Activated naive CD4-positive, alpha-beta T cell treated with anti-CD3 and anti-CD28 coated beads, Interleukin-2, amount 50 U/mL, for 72 hours (primary cell): ENCODE results near the gene CHD2. TPM values are rescaled to one million over a fixed set of nuclear protein-coding genes. Genes with fewer than 3 reads are reported as not detected.

Source experiments
- ATAC-seq, 2 donors: fragments of 150-1000 bp; cut with Tn5 transposase; 2 replicates each; pipeline ENCODE4 v1.10.0; 2021; ENCODE audit warnings: mild to moderate bottlenecking in 2 of 2, moderate library complexity in 2 of 2
- DNase-seq, 2 donors: peaks; one replicate each; pipeline ENCODE4 v3.0.0; 2021 to 2022; ENCODE audit warnings: low spot score in 2 of 2
- H3K27ac Mint-ChIP-seq, 2 donors: one replicate each; pipeline ENCODE4 v1.8.0; 2022; ENCODE audit warnings: mild to moderate bottlenecking in 2 of 2, mixed read lengths in 2 of 2
- H3K36me3 Mint-ChIP-seq, 2 donors: one replicate each; pipeline ENCODE4 v1.8.0; 2022; ENCODE audit warnings: mixed read lengths in 2 of 2
- H3K9me3 Mint-ChIP-seq, 2 donors: one replicate each; pipeline ENCODE4 v1.8.0; 2022; ENCODE audit warnings: mixed read lengths in 2 of 2
- total RNA-seq, 2 donors: library from RNA; stranded (reverse); gene quantifications; one replicate each; pipeline ENCODE4 v1.2.3, GENCODE V29; 2022

Gene CHD2
- total RNA-seq, 2 donors from 2014 or later, result 187 to 214 TPM

GRCh38 chr15:93063796-93064690 is 163.9 kb downstream of the CHD2 start:
- Mint-ChIP-seq H3K36me3 (no peaks in the 10 kb centered on the region), H3K27ac (no peak overlapping the region), H3K9me3 (no peaks in the 10 kb centered on the region)
- ATAC-seq (no peak), DNase-seq (no peak)

GRCh38 chr15:93065641-93066045 is 165.5 kb downstream of the CHD2 start:
- DNase-seq (no peak), ATAC-seq (no peak)
- no peaks in the 10 kb centered on the region for H3K9me3 Mint-ChIP-seq
- no peaks in the 10 kb centered on the region for H3K36me3 Mint-ChIP-seq
- H3K27ac Mint-ChIP-seq, result no peak overlapping the region

GRCh38 chr15:93066224-93066681 is 166.1 kb downstream of the CHD2 start:
- no peak overlapping the region for H3K27ac Mint-ChIP-seq
- ATAC-seq, result no peak
- no peak for DNase-seq
- peaks cover 0 to under 1% of the 10 kb centered on the region in 2 donors for H3K36me3 Mint-ChIP-seq
- H3K9me3 Mint-ChIP-seq, result no peaks in the 10 kb centered on the region

GRCh38 chr15:93066834-93067648 is 166.9 kb downstream of the CHD2 start:
- no peaks in the 10 kb centered on the region for H3K9me3 Mint-ChIP-seq
- DNase-seq, result no peak
- no peak for ATAC-seq
- H3K27ac Mint-ChIP-seq, result no peak overlapping the region
- peaks cover 4 to 9% of the 10 kb centered on the region in 2 donors for H3K36me3 Mint-ChIP-seq

GRCh38 chr15:93067649-93068085 is 167.5 kb downstream of the CHD2 start:
- peaks cover 6 to 10% of the 10 kb centered on the region in 2 donors for H3K36me3 Mint-ChIP-seq

GRCh38 chr15:93068581-93069199 is 168.6 kb downstream of the CHD2 start:
- ATAC-seq, result no peak
- no peak overlapping the region for H3K27ac Mint-ChIP-seq
- H3K9me3 Mint-ChIP-seq, result no peaks in the 10 kb centered on the region
- no peak for DNase-seq
- H3K36me3 Mint-ChIP-seq, result peaks cover 10 to 14% of the 10 kb centered on the region in 2 donors

More at GRCh38 chr15:93067649-93068085, 167.5 kb downstream of the CHD2 start:
- Mint-ChIP-seq H3K9me3 (no peaks in the 10 kb centered on the region), H3K27ac (no peak overlapping the region)
- DNase-seq, result no peak
- ATAC-seq, result no peak

- ATAC-seq, result no peak
Measured at GRCh38 chr15:93070132-93070531, 170.0 kb downstream of the CHD2 start.

GRCh38 chr15:93070551-93071296 is 170.6 kb downstream of the CHD2 start:
- no peak for DNase-seq
- Mint-ChIP-seq H3K9me3 (no peaks in the 10 kb centered on the region), H3K36me3 (peaks cover 11 to 16% of the 10 kb centered on the region in 2 donors), H3K27ac (no peak overlapping the region)
- no peak for ATAC-seq

More at GRCh38 chr15:93070132-93070531, 170.0 kb downstream of the CHD2 start:
- DNase-seq, result no peak
- H3K27ac Mint-ChIP-seq, result no peak overlapping the region
- peaks cover 11 to 16% of the 10 kb centered on the region in 2 donors for H3K36me3 Mint-ChIP-seq
- no peaks in the 10 kb centered on the region for H3K9me3 Mint-ChIP-seq

- DNase-seq (no peak), ATAC-seq (no peak)
- no peaks in the 10 kb centered on the region for H3K9me3 Mint-ChIP-seq
- no peak overlapping the region for H3K27ac Mint-ChIP-seq
- H3K36me3 Mint-ChIP-seq, result peaks cover 11 to 16% of the 10 kb centered on the region in 2 donors
Measured at GRCh38 chr15:93071469-93071936, 171.4 kb downstream of the CHD2 start.

GRCh38 chr15:93072011-93072410 is 171.9 kb downstream of the CHD2 start:
- no peak for DNase-seq
- ATAC-seq, result no peak
- H3K27ac Mint-ChIP-seq, result no peak overlapping the region
- H3K9me3 Mint-ChIP-seq, result no peaks in the 10 kb centered on the region
- H3K36me3 Mint-ChIP-seq, result peaks cover 11 to 16% of the 10 kb centered on the region in 2 donors

GRCh38 chr15:93072411-93073394 is 172.6 kb downstream of the CHD2 start:
- no peaks in the 10 kb centered on the region for H3K9me3 Mint-ChIP-seq
- peak in 1 of 2 donors; percentile 69 for ATAC-seq
- no peak overlapping the region for H3K27ac Mint-ChIP-seq
- DNase-seq, result peak in 1 of 2 donors; percentile 24
- peaks cover 11 to 16% of the 10 kb centered on the region in 2 donors for H3K36me3 Mint-ChIP-seq

GRCh38 chr15:93073465-93073952 is 173.4 kb downstream of the CHD2 start:
- no peak for DNase-seq
- H3K9me3 Mint-ChIP-seq, result no peaks in the 10 kb centered on the region
- ATAC-seq, result peak in 1 of 2 donors; percentile 54
- peak overlapping the region in 1 of 2 donors; percentile 12 for H3K27ac Mint-ChIP-seq
- peaks cover 11 to 16% of the 10 kb centered on the region in 2 donors for H3K36me3 Mint-ChIP-seq

- Mint-ChIP-seq H3K9me3 (no peaks in the 10 kb centered on the region), H3K36me3 (peaks cover 11 to 16% of the 10 kb centered on the region in 2 donors), H3K27ac (no peak overlapping the region)
- DNase-seq (no peak), ATAC-seq (no peak)
Measured at GRCh38 chr15:93074599-93074998, 174.5 kb downstream of the CHD2 start.

GRCh38 chr15:93076217-93076616 is 176.1 kb downstream of the CHD2 start:
- Mint-ChIP-seq H3K36me3 (peaks cover 11 to 16% of the 10 kb centered on the region in 2 donors), H3K9me3 (no peaks in the 10 kb centered on the region), H3K27ac (no peak overlapping the region)
- ATAC-seq, result no peak
- no peak for DNase-seq

GRCh38 chr15:93076875-93077274 is 176.8 kb downstream of the CHD2 start:
- DNase-seq (no peak), ATAC-seq (no peak)
- H3K27ac Mint-ChIP-seq, result no peak overlapping the region
- H3K36me3 Mint-ChIP-seq, result peaks cover 9% of the 10 kb centered on the region in 2 donors
- H3K9me3 Mint-ChIP-seq, result no peaks in the 10 kb centered on the region
